Psoas muscle (tissue), 8 donors: ENCODE data around the gene RASSF9. TPM values are rescaled to one million over a fixed set of nuclear protein-coding genes. Genes with fewer than 3 reads are reported as not detected.

ENCODE experiments used
- ATAC-seq, 4 donors: fragments of 200-7000 bp; cut with Tn5 transposase; one replicate each; pipeline ENCODE4 v1.9.1; 2020; ENCODE audit warnings: moderate library complexity in 3 of 4, mild to moderate bottlenecking in 2 of 4
- DNase-seq, 2 donors: peaks; one replicate each; pipeline ENCODE4 v3.0.0-alpha.2; 2020
- H3K27ac ChIP-seq: fragments of 200-600 bp; one replicate; pipeline ENCODE4 v1.8.0; 2022
- H3K27me3 ChIP-seq, 3 donors: fragments of 200-600 bp in 1 of 3; one replicate each; pipeline versions ENCODE4 v1.6.1 to v1.8.0; 2013 to 2022; ENCODE audit warnings: low read length in 2 of 3, mild to moderate bottlenecking in 2 of 3, moderate library complexity in 1 of 3; ENCODE audit not compliant: insufficient read depth in 3 of 3
- H3K36me3 ChIP-seq, 2 donors: fragments of 200-600 bp in 1 of 2; one replicate each; pipeline versions ENCODE4 v1.6.1 to v1.8.0; 2013 to 2022; ENCODE audit warnings: low read depth in 1 of 2, mild to moderate bottlenecking in 1 of 2, moderate library complexity in 1 of 2; ENCODE audit not compliant: insufficient read depth in 1 of 2
- H3K4me1 ChIP-seq: fragments of 200-600 bp; one replicate; pipeline ENCODE4 v1.8.0; 2022
- H3K4me3 ChIP-seq: fragments of 200-600 bp; one replicate; pipeline ENCODE4 v1.8.0; 2022; ENCODE audit warnings: mild to moderate bottlenecking
- H3K9me3 ChIP-seq: fragments of 200-600 bp; one replicate; pipeline ENCODE4 v1.8.0; 2022
- WGBS, 3 donors: extraction: QIAGEN DNeasy Blood & Tissue Kit; methylation state at CpG; one replicate each; pipeline versions ENCODE4 v1.1.6 to v1.1.7; 2013; 5-methylcytosine and 5-hydroxymethylcytosine counted together
- intact Hi-C, 2 donors: fragments of 100-400 bp; cut with DNase I; formaldehyde crosslinking; loops; one replicate each; pipeline versions ENCODE4 v1.11.0 to v1.14.2; 2022
- polyA plus RNA-seq, 3 donors: library from polyadenylated mRNA; stranded (reverse); fragments of 200-250 nt; gene quantifications; one replicate each; pipeline ENCODE4 v1.2.3, GENCODE V29; 2013
- total RNA-seq, 4 donors: library from RNA; stranded (reverse); fragmentation: NEBNext Ultra II Directional in 2 of 4; extraction: Animal tissue kit (Norgen Biotek cat#: 25700) in 2 of 4; gene quantifications; one replicate each; pipeline versions ENCODE4 v1.2.1 to v1.2.4, GENCODE V29; 2021 to 2023
- TF ChIP-seq, protein P1 (sequence below): fragments of 200-600 bp; IDR thresholded peaks from one replicate; pipeline ENCODE4 v1.8.0; 2022; ENCODE audit warnings: antibody characterized with exemption
- donor health status: healthy with polysubstance abuse.
- donor health status: DM: no; HTN: no; CAD: no; lungs with moderate emphysema.
- donor health status: Bipolar disorder and iron deficiency.
- donor health status: healthy.
- donor health status: DM: yes; HTN: yes; CAD: no.
- donor health status: DM: no; HTN: no; CAD: no.
- donor health status: DM: no; HTN: no; CAD: no.
- donor health status: DM: yes; HTN: yes; CAD: no.

Gene RASSF9
- total and polyA plus RNA-seq, 7 donors = 0.34 to 4.1 (median 1.5) TPM

DNA sequence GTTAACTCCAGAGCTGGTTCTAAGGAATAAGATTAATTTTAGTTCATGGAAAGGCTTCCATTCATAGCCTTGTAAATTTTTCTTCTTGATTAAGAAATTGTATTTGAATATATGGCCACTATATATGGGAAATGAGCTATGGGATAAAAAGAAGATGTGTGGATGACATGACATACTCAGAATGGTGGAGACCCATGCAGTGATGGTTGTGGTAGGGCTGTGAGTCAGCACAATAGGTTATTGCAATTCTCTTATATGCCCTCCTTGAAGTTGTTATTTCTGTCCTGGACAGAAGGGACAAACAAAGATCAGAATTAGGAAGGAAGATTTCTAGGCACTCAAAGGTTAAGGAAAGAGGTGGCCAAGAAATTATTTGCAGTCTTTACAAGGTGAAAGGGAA is 21.5 kb downstream of the RASSF9 start:
- Histone ChIP-seq H3K27me3 (no peaks in the 10 kb centered on the region), H3K4me1 (no peaks in the 10 kb centered on the region), H3K36me3 (no peaks in the 10 kb centered on the region), H3K27ac (no peak overlapping the region), H3K9me3 (no peaks in the 10 kb centered on the region), H3K4me3 (no peak overlapping the region)
- no peak for DNase-seq
- TF ChIP-seq, protein P1, sequence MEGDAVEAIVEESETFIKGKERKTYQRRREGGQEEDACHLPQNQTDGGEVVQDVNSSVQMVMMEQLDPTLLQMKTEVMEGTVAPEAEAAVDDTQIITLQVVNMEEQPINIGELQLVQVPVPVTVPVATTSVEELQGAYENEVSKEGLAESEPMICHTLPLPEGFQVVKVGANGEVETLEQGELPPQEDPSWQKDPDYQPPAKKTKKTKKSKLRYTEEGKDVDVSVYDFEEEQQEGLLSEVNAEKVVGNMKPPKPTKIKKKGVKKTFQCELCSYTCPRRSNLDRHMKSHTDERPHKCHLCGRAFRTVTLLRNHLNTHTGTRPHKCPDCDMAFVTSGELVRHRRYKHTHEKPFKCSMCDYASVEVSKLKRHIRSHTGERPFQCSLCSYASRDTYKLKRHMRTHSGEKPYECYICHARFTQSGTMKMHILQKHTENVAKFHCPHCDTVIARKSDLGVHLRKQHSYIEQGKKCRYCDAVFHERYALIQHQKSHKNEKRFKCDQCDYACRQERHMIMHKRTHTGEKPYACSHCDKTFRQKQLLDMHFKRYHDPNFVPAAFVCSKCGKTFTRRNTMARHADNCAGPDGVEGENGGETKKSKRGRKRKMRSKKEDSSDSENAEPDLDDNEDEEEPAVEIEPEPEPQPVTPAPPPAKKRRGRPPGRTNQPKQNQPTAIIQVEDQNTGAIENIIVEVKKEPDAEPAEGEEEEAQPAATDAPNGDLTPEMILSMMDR = no peak
- no peak for ATAC-seq
- intact Hi-C loops = no loop called here

DNA sequence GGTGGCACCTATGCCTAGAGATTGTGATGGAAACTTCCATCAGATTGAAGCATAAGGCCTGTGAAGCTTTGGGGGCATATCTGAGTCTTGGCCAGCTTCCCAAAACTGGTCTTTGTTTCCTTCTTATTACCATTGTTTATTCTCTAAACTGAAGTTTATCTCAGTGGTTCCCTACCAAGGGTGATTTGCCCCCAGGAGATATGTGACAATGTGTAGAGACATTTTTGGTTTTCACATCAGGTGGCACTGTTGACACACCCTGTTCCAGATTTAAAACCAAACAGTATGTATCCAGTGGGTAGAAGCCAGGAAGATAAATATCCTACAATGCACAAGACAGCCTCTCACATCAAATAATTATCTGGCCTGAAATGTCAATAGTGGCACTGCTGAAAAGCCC is 22.1 kb downstream of the RASSF9 start:
- no peak for DNase-seq
- Histone ChIP-seq H3K36me3 (no peaks in the 10 kb centered on the region), H3K27me3 (no peaks in the 10 kb centered on the region), H3K4me3 (no peak overlapping the region), H3K4me1 (no peaks in the 10 kb centered on the region), H3K27ac (no peak overlapping the region), H3K9me3 (no peaks in the 10 kb centered on the region)
- TF ChIP-seq, protein P1 = no peak
- intact Hi-C loops = no loop called here
- ATAC-seq = no peak

DNA sequence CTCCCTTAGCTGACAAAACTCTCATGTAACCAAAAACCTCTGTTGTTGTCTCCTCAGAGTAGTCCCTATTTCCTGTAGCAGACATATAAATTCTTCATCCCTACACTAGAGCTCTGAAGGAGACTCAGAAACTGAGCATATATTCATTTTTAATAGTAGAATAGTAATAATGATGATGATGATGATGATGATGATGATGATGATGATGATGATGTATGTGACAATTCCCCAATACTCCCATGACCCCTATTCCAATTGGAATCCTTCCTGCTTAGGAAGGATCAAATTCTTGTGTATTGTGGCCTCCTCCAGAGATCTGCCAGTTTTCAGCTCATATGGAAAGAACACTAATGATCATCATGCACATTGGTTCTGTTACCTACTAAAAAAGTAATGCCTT is 26.7 kb downstream of the RASSF9 start:
- no peak overlapping the region for H3K27ac ChIP-seq
- ATAC-seq (no peak), DNase-seq (no peak)
- TF ChIP-seq, protein P1 = no peak
- no peaks in the 10 kb centered on the region for H3K27me3 ChIP-seq
- no peak overlapping the region for H3K4me3 ChIP-seq
- H3K4me1 ChIP-seq = no peaks in the 10 kb centered on the region
- intact Hi-C loops = no loop called here
- H3K36me3 ChIP-seq = no peaks in the 10 kb centered on the region
- H3K9me3 ChIP-seq = no peaks in the 10 kb centered on the region

DNA sequence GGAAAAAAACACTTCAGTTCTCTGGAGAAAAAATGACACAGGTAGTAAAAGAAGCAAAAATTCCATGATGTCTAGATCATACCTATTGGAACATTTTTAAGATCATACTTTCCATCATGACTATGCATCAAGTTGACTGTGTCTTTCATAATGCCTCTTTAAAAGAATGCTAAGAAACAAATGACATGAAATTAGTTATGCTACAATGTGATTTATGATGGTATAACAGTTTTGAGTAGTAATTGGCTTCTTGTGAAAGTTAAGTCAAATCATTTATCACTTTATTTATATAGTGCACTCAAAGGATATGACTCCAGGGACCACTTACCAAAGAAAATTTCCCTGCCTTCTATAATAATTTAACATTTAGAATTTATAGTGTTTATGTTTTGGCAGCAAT is 28.5 kb downstream of the RASSF9 start:
- H3K27ac ChIP-seq = no peak overlapping the region
- TF ChIP-seq, protein P1 = no peak
- no peaks in the 10 kb centered on the region for H3K4me1 ChIP-seq
- intact Hi-C loops = no loop called here
- H3K4me3 ChIP-seq = no peak overlapping the region
- H3K9me3 ChIP-seq = no peaks in the 10 kb centered on the region
- no peaks in the 10 kb centered on the region for H3K27me3 ChIP-seq
- DNase-seq (no peak), ATAC-seq (no peak)
- no peaks in the 10 kb centered on the region for H3K36me3 ChIP-seq

DNA sequence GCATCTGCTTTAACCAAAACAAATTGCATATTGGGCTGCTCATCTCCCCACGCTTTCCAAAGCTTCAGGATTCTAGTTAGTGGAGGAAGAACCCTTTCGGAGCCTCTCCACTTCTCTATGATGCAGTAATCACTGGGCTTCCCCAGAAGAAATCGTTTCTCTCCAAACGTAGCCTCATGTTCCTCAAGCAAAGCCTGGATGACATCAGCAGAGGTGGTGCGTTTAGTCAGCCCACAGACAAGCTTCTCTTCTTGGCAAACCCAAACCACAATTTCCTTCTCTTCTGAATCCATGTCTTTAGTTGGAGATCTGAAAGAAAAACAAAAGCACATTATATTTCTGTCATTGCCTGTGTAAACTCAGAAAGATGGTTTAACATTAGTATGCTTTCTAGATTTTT is 30.6 kb downstream of the RASSF9 start:
- H3K4me3 ChIP-seq = no peak overlapping the region
- no peaks in the 10 kb centered on the region for H3K9me3 ChIP-seq
- no peaks in the 10 kb centered on the region for H3K4me1 ChIP-seq
- no peak for DNase-seq
- TF ChIP-seq, protein P1 = no peak
- no peaks in the 10 kb centered on the region for H3K36me3 ChIP-seq
- H3K27ac ChIP-seq = no peak overlapping the region
- no peak for ATAC-seq
- H3K27me3 ChIP-seq = no peaks in the 10 kb centered on the region
- 36 to 76% (median 56%) methylated on average over 5 of the region's 5 CpGs for WGBS, 3 donors
- intact Hi-C loops = no loop called here
